Ishikawa (cell line): ENCODE data around the gene GRAMD1A.

ENCODE experiments used
- CEBPB ChIP-seq: IDR thresholded peaks from 2 replicates; pipeline ENCODE4 v1.6.1; 2012
- CREB1 ChIP-seq: IDR thresholded peaks from 2 replicates; pipeline ENCODE4 v1.6.1; 2012; ENCODE audit warnings: low read depth
- EGR1 ChIP-seq: IDR thresholded peaks from 2 replicates; pipeline ENCODE4 v1.6.1; 2012
- EP300 ChIP-seq: IDR thresholded peaks from 2 replicates; pipeline ENCODE4 v1.6.1; 2012; ENCODE audit warnings: borderline replicate concordance
- FOXM1 ChIP-seq: IDR thresholded peaks from 2 replicates; pipeline ENCODE4 v1.6.1; 2012; ENCODE audit warnings: low read depth, borderline replicate concordance
- MAX ChIP-seq: IDR thresholded peaks from 2 replicates; pipeline ENCODE4 v1.6.1; 2012
- NFIC ChIP-seq: IDR thresholded peaks from 2 replicates; pipeline ENCODE4 v1.6.1; 2012
- RAD21 ChIP-seq: IDR thresholded peaks from 2 replicates; pipeline ENCODE4 v1.6.1; 2012; ENCODE audit warnings: low read depth
- TAF1 ChIP-seq: IDR thresholded peaks from 2 replicates; pipeline ENCODE4 v1.6.1; 2012; ENCODE audit warnings: low read depth, mild to moderate bottlenecking
- TCF12 ChIP-seq: IDR thresholded peaks from 2 replicates; pipeline ENCODE4 v1.6.1; 2012; ENCODE audit warnings: low read depth
- TEAD4 ChIP-seq: IDR thresholded peaks from 2 replicates; pipeline ENCODE4 v1.6.1; 2012
- USF1 ChIP-seq: IDR thresholded peaks from 2 replicates; pipeline ENCODE4 v1.6.1; 2012
- YY1 ChIP-seq: IDR thresholded peaks from 2 replicates; pipeline ENCODE4 v1.6.1; 2012; ENCODE audit warnings: low read depth
- ZBTB7A ChIP-seq: IDR thresholded peaks from 2 replicates; pipeline ENCODE4 v1.6.1; 2012; ENCODE audit warnings: low read depth
- TF ChIP-seq, protein P1 (sequence below): IDR thresholded peaks from 2 replicates; pipeline ENCODE4 v1.6.1; 2012; ENCODE audit warnings: low read depth, mild to moderate bottlenecking

The GRAMD1A gene

DNA sequence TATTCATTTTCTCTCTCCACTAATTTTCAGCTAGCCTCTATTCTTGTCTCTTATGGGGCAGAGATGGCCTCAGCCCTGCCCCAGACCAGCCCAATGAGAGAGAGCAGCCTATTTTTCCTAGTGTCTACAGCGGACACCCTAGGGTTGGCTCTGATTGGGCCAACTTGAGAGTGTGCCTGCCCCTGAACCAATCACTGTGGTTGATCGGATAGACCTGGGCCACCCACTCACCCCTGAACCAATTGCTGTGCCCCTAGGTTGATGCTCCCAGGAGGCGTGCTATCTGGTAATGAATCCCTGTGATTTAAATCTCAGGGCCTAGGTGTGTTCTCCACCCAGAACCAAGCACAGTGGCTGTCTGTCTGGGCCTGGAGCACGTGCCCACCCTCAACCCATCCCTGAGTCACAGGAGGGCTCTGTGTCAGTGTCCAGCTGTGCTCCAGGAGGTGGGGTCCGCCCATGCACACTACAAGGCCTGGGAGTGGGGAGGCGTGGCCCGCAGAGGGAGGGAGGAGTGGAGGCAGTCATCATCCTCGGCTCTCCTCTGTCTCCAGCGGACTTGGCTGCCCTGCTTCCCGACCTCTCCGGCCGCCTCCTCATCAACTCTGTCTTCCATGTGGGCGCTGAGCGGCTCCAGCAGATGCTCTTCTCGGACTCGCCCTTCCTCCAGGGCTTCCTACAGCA, 15.3 kb downstream of the GRAMD1A start:
- TF ChIP-seq USF1 (no peak), YY1 (no peak), TAF1 (no peak), FOXM1 (no peak), EGR1 (no peak), EP300 (no peak)
- TF ChIP-seq, protein P1, sequence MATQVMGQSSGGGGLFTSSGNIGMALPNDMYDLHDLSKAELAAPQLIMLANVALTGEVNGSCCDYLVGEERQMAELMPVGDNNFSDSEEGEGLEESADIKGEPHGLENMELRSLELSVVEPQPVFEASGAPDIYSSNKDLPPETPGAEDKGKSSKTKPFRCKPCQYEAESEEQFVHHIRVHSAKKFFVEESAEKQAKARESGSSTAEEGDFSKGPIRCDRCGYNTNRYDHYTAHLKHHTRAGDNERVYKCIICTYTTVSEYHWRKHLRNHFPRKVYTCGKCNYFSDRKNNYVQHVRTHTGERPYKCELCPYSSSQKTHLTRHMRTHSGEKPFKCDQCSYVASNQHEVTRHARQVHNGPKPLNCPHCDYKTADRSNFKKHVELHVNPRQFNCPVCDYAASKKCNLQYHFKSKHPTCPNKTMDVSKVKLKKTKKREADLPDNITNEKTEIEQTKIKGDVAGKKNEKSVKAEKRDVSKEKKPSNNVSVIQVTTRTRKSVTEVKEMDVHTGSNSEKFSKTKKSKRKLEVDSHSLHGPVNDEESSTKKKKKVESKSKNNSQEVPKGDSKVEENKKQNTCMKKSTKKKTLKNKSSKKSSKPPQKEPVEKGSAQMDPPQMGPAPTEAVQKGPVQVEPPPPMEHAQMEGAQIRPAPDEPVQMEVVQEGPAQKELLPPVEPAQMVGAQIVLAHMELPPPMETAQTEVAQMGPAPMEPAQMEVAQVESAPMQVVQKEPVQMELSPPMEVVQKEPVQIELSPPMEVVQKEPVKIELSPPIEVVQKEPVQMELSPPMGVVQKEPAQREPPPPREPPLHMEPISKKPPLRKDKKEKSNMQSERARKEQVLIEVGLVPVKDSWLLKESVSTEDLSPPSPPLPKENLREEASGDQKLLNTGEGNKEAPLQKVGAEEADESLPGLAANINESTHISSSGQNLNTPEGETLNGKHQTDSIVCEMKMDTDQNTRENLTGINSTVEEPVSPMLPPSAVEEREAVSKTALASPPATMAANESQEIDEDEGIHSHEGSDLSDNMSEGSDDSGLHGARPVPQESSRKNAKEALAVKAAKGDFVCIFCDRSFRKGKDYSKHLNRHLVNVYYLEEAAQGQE, result no peak

GRCh38 chr19:35015954-35016351, 15.8 kb downstream of the GRAMD1A start:
- TF ChIP-seq, protein P1, result no peak
- TF ChIP-seq EGR1, result no peak
- no peak for TF ChIP-seq USF1
- no peak for TF ChIP-seq NFIC
- TF ChIP-seq TCF12, result no peak
- no peak for TF ChIP-seq YY1
- no peak for TF ChIP-seq CEBPB
- no peak for TF ChIP-seq CREB1

GRCh38 chr19:35017507-35017906, 17.4 kb downstream of the GRAMD1A start:
- TF ChIP-seq MAX (no peak), TAF1 (no peak), YY1 (no peak), FOXM1 (no peak), CEBPB (no peak), EP300 (no peak), USF1 (no peak), TEAD4 (no peak), CREB1 (no peak), TCF12 (no peak)

- TF ChIP-seq ZBTB7A (no peak), FOXM1 (no peak), EGR1 (no peak), TCF12 (no peak), USF1 (no peak), TAF1 (no peak), RAD21 (no peak)
Measured at GRCh38 chr19:35018379-35018778, 18.3 kb downstream of the GRAMD1A start.

GRCh38 chr19:35019144-35019543, 19.0 kb downstream of the GRAMD1A start:
- no peak for TF ChIP-seq TEAD4
- no peak for TF ChIP-seq ZBTB7A

DNA sequence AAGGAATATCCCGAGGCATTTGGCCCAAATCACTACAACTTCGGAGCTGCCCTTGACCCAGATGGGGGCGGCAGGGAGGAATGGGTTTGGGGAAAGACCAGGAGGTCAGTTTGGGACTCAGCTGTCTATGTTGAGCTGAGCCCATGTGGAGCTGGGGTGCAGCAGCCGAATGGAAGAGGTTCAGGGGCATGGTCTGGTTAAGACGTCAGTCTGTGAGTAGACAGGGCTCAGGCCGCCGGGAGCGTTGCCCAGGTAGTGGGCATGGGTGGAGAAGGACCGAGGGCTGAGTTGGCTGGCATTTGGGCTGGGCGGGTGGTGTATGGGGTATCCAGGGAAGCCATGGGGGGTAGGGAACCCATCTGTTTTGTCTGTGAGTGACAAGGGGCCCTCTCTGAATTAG, 20.9 kb downstream of the GRAMD1A start:
- TF ChIP-seq ZBTB7A (no peak), EP300 (no peak), FOXM1 (no peak), CEBPB (no peak), TAF1 (no peak), NFIC (no peak), RAD21 (no peak), CREB1 (no peak), TCF12 (no peak), YY1 (no peak), TEAD4 (no peak), MAX (no peak)
- TF ChIP-seq, protein P1, result no peak
